ENCODE data around the gene IGF1.

Gene IGF1

GRCh38 chr12:102480406-102480805 is at the start of gene IGF1:
IGF1 (minus strand) TSS chr12:102480563; CDS start chr12:102480381, 182 bp downstream.
- DNase-seq (ENCODE audit: low read depth) = no peak

GRCh38 chr12:102528111-102528510 is 47.7 kb upstream of the IGF1 start:
- no peak for DNase-seq (ENCODE audit: low read depth)

GRCh38 chr12:102527171-102527720 is 46.9 kb upstream of the IGF1 start:
- no peak for DNase-seq (ENCODE audit: low read depth)

GRCh38 chr12:102526656-102527055 is 46.3 kb upstream of the IGF1 start:
- DNase-seq (ENCODE audit: low read depth) = no peak

GRCh38 chr12:102522768-102523167 is 42.4 kb upstream of the IGF1 start:
- DNase-seq (ENCODE audit: low read depth) = no peak

- DNase-seq (ENCODE audit: low read depth) = no peak
Observed at GRCh38 chr12:102521662-102522277, 41.4 kb upstream of the IGF1 start.

- DNase-seq (ENCODE audit: low read depth) = no peak
Observed at GRCh38 chr12:102518871-102519270, 38.5 kb upstream of the IGF1 start.

- no peak for DNase-seq (ENCODE audit: low read depth)
Observed at GRCh38 chr12:102514696-102515095, 34.3 kb upstream of the IGF1 start.

GRCh38 chr12:102513739-102514138 is 33.4 kb upstream of the IGF1 start:
- DNase-seq (ENCODE audit: low read depth) = no peak

- no peak for DNase-seq (ENCODE audit: low read depth)
Observed at GRCh38 chr12:102513272-102513671, 32.9 kb upstream of the IGF1 start.

- no peak for DNase-seq (ENCODE audit: low read depth)
Observed at GRCh38 chr12:102512523-102512922, 32.2 kb upstream of the IGF1 start.

GRCh38 chr12:102511575-102511974 is 31.2 kb upstream of the IGF1 start:
- no peak for DNase-seq (ENCODE audit: low read depth)

GRCh38 chr12:102510463-102510862 is 30.1 kb upstream of the IGF1 start:
- DNase-seq (ENCODE audit: low read depth) = no peak

GRCh38 chr12:102510031-102510430 is 29.7 kb upstream of the IGF1 start:
- no peak for DNase-seq (ENCODE audit: low read depth)

GRCh38 chr12:102509123-102509626 is 28.8 kb upstream of the IGF1 start:
- no peak for DNase-seq (ENCODE audit: low read depth)

- no peak for DNase-seq (ENCODE audit: low read depth)
Observed at GRCh38 chr12:102508052-102508451, 27.7 kb upstream of the IGF1 start.

GRCh38 chr12:102507301-102507700 is 26.9 kb upstream of the IGF1 start:
- no peak for DNase-seq (ENCODE audit: low read depth)

GRCh38 chr12:102504871-102505270 is 24.5 kb upstream of the IGF1 start:
- no peak for DNase-seq (ENCODE audit: low read depth)

GRCh38 chr12:102504280-102504679 is 23.9 kb upstream of the IGF1 start:
- no peak for DNase-seq (ENCODE audit: low read depth)

GRCh38 chr12:102503831-102504230 is 23.5 kb upstream of the IGF1 start:
- no peak for DNase-seq (ENCODE audit: low read depth)

GRCh38 chr12:102503056-102503681 is 22.8 kb upstream of the IGF1 start:
- no peak for DNase-seq (ENCODE audit: low read depth)

GRCh38 chr12:102501773-102502172 is 21.4 kb upstream of the IGF1 start:
- DNase-seq (ENCODE audit: low read depth) = no peak

- DNase-seq (ENCODE audit: low read depth) = no peak
Observed at GRCh38 chr12:102498471-102498870, 18.1 kb upstream of the IGF1 start.

- DNase-seq (ENCODE audit: low read depth) = no peak
Observed at GRCh38 chr12:102497743-102498142, 17.4 kb upstream of the IGF1 start.
